Esophagus squamous epithelium (tissue), 5 donors: Measurements from ENCODE around the gene HLA-DQB1. TPM values are rescaled to one million over a fixed set of nuclear protein-coding genes. Genes with fewer than 3 reads are reported as not detected.
A peak's percentile ranks its signal among the peaks of the same experiment; 100 is the strongest.

Source experiments
- DNase-seq: peaks from one replicate; lab custom pipeline; 2025; lab: John Stamatoyannopoulos, UW
- H3K27ac ChIP-seq, 4 donors: fragments of 200-600 bp; sonication (generic); one replicate each; pipeline ENCODE4 v1.5.1; 2016 to 2019; ENCODE audit warnings: mild to moderate bottlenecking in 1 of 4
- H3K27me3 ChIP-seq, 4 donors: fragments of 200-600 bp; sonication (generic); 1 replicate in 3 of 4; 2 replicates in 1 of 4; pipeline versions ENCODE4 v1.5.1 to v1.6.0; 2017 to 2021; ENCODE audit warnings: antibody characterized with exemption in 1 of 4
- H3K36me3 ChIP-seq, 3 donors: fragments of 200-600 bp; sonication (generic); one replicate each; pipeline ENCODE4 v1.5.1; 2016 to 2019
- H3K4me1 ChIP-seq, 3 donors: fragments of 200-600 bp; sonication (generic); one replicate each; pipeline ENCODE4 v1.5.1; 2017 to 2019
- H3K4me3 ChIP-seq, 4 donors: fragments of 200-600 bp; sonication (generic); 1 replicate in 3 of 4; 2 replicates in 1 of 4; pipeline ENCODE4 v1.5.1; 2016 to 2019; ENCODE audit warnings: mild to moderate bottlenecking in 2 of 4, moderate library complexity in 1 of 4
- H3K9me3 ChIP-seq, 3 donors: fragments of 200-600 bp; sonication (generic); one replicate each; pipeline ENCODE4 v1.5.1; 2016 to 2019
- CTCF ChIP-seq, 6 experiments: fragments of 450-650 bp in 4 of 6; fragments of 200-600 bp in 2 of 6; sonication (generic) in 2 of 6; IDR thresholded peaks; one replicate each; pipeline ENCODE4 v1.5.1; 2016 to 2019; ENCODE audit warnings: antibody characterized with exemption in 6 of 6, mild to moderate bottlenecking in 4 of 6, moderate library complexity in 4 of 6
- POLR2A ChIP-seq, 4 donors: fragments of 450-650 bp; IDR thresholded peaks; one replicate each; pipeline ENCODE4 v1.6.1; 2017; ENCODE audit warnings: antibody characterized with exemption in 4 of 4, mild to moderate bottlenecking in 4 of 4, moderate library complexity in 3 of 4
- WGBS, 2 donors: methylation state at CpG; one replicate each; pipeline ENCODE4 v1.1.5; 2018; 5-methylcytosine and 5-hydroxymethylcytosine counted together
- intact Hi-C: fragments of 100-400 bp; cut with DNase I; formaldehyde crosslinking; loops from one replicate; pipeline ENCODE4 v1.15.0; 2022
- total RNA-seq, 4 donors: library from RNA; depleted of rRNA; stranded (reverse); fragments of >200 nt; gene quantifications; one replicate each; pipeline ENCODE4 v1.1.0, GENCODE V29; 2016
- donor health status: DM: yes; HTN: yes; CAD: no.

Gene HLA-DQB1
- total RNA-seq, 4 donors from 2014 or later: 0.13 to 9.3 (median 1.5) TPM

GRCh38 chr6:32609731-32610640 is 56.5 kb downstream of the HLA-DQB1 start:
- H3K9me3 ChIP-seq: no peaks in the 10 kb centered on the region
- WGBS, 2 donors: 1 to 9% methylated on average over 8 of the region's 8 CpGs
- DNase-seq: no peak
- TF ChIP-seq POLR2A (IDR thresholded peaks at IDR 0.05) (no peak), CTCF (IDR thresholded peaks at IDR 0.05) (no peak)
- peak overlapping the region; percentile 46 to 82 (median 62) for H3K27ac ChIP-seq
- H3K4me1 ChIP-seq: no peaks in the 10 kb centered on the region
- no peaks in the 10 kb centered on the region for H3K27me3 ChIP-seq
- intact Hi-C loops: no loop called here
- no peaks in the 10 kb centered on the region for H3K36me3 ChIP-seq
- H3K4me3 ChIP-seq: peak overlapping the region in 1 of 4 donors; percentile 45

Other genes with a start within 250 kb of the HLA-DQB1 start
- 100 to 1,000 TPM in 2 of 4 donors, 10 to 100 TPM in 2; 26.0 to 440 (median 115) TPM for gene HLA-DRA, start 226.8 kb downstream of the HLA-DQB1 start, total RNA-seq
- gene HLA-DRB5, start 136.4 kb downstream of the HLA-DQB1 start, total RNA-seq: 1 to 10 TPM in 2 of 4 donors, under 1 TPM in 1, not detected in 1; 0.19 to 8.4 (median 7.7) TPM
- 10 to 100 TPM in 3 of 4 donors, 1 to 10 TPM in 1; 3.7 to 68.8 (median 22.4) TPM for gene HLA-DRB1, start 76.8 kb downstream of the HLA-DQB1 start, total RNA-seq
- gene HLA-DQA1, start 29.3 kb downstream of the HLA-DQB1 start, total RNA-seq: 1 to 10 TPM in 3 of 4 donors, under 1 TPM in 1; 0.31 to 9.0 (median 5.1) TPM
- gene HLA-DQA2, start 74.7 kb upstream of the HLA-DQB1 start, total RNA-seq: 1 to 10 TPM in 1 of 4 donors, under 1 TPM in 2, not detected in 1; 0.38 to 2.3 (median 0.91) TPM
- 1 to 10 TPM in 3 of 4 donors, not detected in 1; 1.7 to 7.8 (median 4.7) TPM for gene HLA-DQB2, start 96.9 kb upstream of the HLA-DQB1 start, total RNA-seq
- 1 to 10 TPM in 1 of 4 donors, under 1 TPM in 3; 0.34 to 3.6 (median 0.74) TPM for gene HLA-DOB, start 150.3 kb upstream of the HLA-DQB1 start, total RNA-seq
- gene TAP2, start 172.1 kb upstream of the HLA-DQB1 start, total RNA-seq: 10 to 100 TPM; 25.4 to 28.3 (median 26.7) TPM
- 100 to 1,000 TPM in 1 of 4 donors, 10 to 100 TPM in 3; 21.6 to 135 (median 42.2) TPM for gene PSMB8, start 177.4 kb upstream of the HLA-DQB1 start, total RNA-seq
- 10 to 100 TPM; 31.7 to 95.5 (median 40.3) TPM for gene TAP1, start 187.0 kb upstream of the HLA-DQB1 start, total RNA-seq
- 10 to 100 TPM in 2 of 4 donors, 1 to 10 TPM in 2; 5.2 to 93.7 (median 12.0) TPM for gene PSMB9, start 187.5 kb upstream of the HLA-DQB1 start, total RNA-seq